ENCODE results near the gene FBXO24. TPM values are rescaled to one million over a fixed set of nuclear protein-coding genes. Genes with fewer than 3 reads are reported as not detected.
A peak's percentile ranks its signal among the peaks of the same experiment; 100 is the strongest.

The FBXO24 gene
- total RNA-seq, 1 experiment from 2014 or later, result 0.17 TPM

GRCh38 chr7:100590077-100590737, 4.1 kb downstream of the FBXO24 start:
- DNase-seq (ENCODE audit: low read depth), result no peak

GRCh38 chr7:100591596-100591995, 5.5 kb downstream of the FBXO24 start:
- DNase-seq (ENCODE audit: low read depth), result no peak

- DNase-seq (ENCODE audit: low read depth), result no peak
Measured at GRCh38 chr7:100595188-100595587, 9.1 kb downstream of the FBXO24 start.

- peak; percentile 50 for DNase-seq (ENCODE audit: low read depth)
Measured at GRCh38 chr7:100598425-100598824, 12.3 kb downstream of the FBXO24 start.

GRCh38 chr7:100599911-100600729, 14.0 kb downstream of the FBXO24 start:
- DNase-seq (ENCODE audit: low read depth), result no peak

- no peak for DNase-seq (ENCODE audit: low read depth)
Measured at GRCh38 chr7:100600730-100601038, 14.6 kb downstream of the FBXO24 start.

GRCh38 chr7:100602889-100603725, 17.0 kb downstream of the FBXO24 start:
- DNase-seq (ENCODE audit: low read depth), result peak; percentile 93

- no peak for DNase-seq (ENCODE audit: low read depth)
Measured at GRCh38 chr7:100603726-100604027, 17.5 kb downstream of the FBXO24 start.

- DNase-seq (ENCODE audit: low read depth), result no peak
Measured at GRCh38 chr7:100604028-100604975, 18.2 kb downstream of the FBXO24 start.

- no peak for DNase-seq (ENCODE audit: low read depth)
Measured at GRCh38 chr7:100604976-100605911, 19.1 kb downstream of the FBXO24 start.

- DNase-seq (ENCODE audit: low read depth), result no peak
Measured at GRCh38 chr7:100606313-100606712, 20.2 kb downstream of the FBXO24 start.

- DNase-seq (ENCODE audit: low read depth), result no peak
Measured at GRCh38 chr7:100607111-100607510, 21.0 kb downstream of the FBXO24 start.

- DNase-seq (ENCODE audit: low read depth), result no peak
Measured at GRCh38 chr7:100609958-100610357, 23.8 kb downstream of the FBXO24 start.

- peak; percentile 100 for DNase-seq (ENCODE audit: low read depth)
Measured at GRCh38 chr7:100611983-100612729, 26.0 kb downstream of the FBXO24 start, which contains the start of gene MOSPD3. Gene MOSPD3 (plus strand): TSS chr7:100612540. CDS start chr7:100612792, 252 bp downstream.

GRCh38 chr7:100612730-100613390, 26.7 kb downstream of the FBXO24 start:
- no peak for DNase-seq (ENCODE audit: low read depth)

GRCh38 chr7:100613412-100614175, 27.5 kb downstream of the FBXO24 start:
- DNase-seq (ENCODE audit: low read depth), result no peak

GRCh38 chr7:100614308-100614861, 28.3 kb downstream of the FBXO24 start:
- peak; percentile 52 for DNase-seq (ENCODE audit: low read depth)

GRCh38 chr7:100620239-100620638, 34.1 kb downstream of the FBXO24 start:
- no peak for DNase-seq (ENCODE audit: low read depth)
